NT2/D1 (cell line): ENCODE results near the gene PDGFRB.

Experiments used
- SUZ12 ChIP-seq: IDR thresholded peaks from 2 replicates; pipeline ENCODE4 v1.6.1; 2011; ENCODE audit not compliant: insufficient read length, insufficient read depth; ENCODE audit errors: extremely low read depth
- YY1 ChIP-seq: IDR thresholded peaks from 2 replicates; pipeline ENCODE4 v1.6.1; 2011; ENCODE audit not compliant: insufficient read length, insufficient read depth

- TF ChIP-seq YY1 (no peak), SUZ12 (no peak)
Observed at GRCh38 chr5:150126199-150126920, 29.3 kb downstream of the PDGFRB start.
